GM12875 (cell line): Measurements from ENCODE around the gene TRPM7.

Experiments used
- H3K4me3 ChIP-seq: one replicate; pipeline ENCODE4 v1.5.1; 2011; ENCODE audit warnings: low read depth, low read length, control low read depth
- CTCF ChIP-seq: IDR thresholded peaks from 2 replicates; pipeline ENCODE4 v1.5.1; 2011; ENCODE audit warnings: low read depth, mild to moderate bottlenecking, control low read depth, inconsistent platforms, low read length, moderate library complexity, borderline replicate concordance; ENCODE audit not compliant: insufficient read depth

TRPM7 gene

DNA sequence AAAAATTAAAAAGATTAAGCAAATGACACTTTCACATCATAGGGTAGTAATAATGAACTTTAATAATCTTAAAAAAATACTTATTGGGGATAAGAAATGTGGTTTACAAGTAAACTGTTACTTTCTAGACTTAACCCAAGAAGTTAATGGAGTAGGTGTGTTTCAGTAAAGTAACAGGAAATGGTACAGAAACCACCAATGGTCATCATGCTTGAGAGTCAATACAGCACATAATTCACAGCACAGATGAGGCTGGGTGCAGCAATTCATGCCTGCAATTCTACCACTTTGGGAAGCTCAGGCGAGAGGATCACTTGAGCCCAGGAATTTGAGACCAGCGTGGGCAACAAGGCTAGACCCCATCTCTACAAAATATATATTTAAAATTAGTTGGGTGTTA is 128.6 kb downstream of the TRPM7 start:
- TF ChIP-seq CTCF, result no peak
- no peak overlapping the region for H3K4me3 ChIP-seq

DNA sequence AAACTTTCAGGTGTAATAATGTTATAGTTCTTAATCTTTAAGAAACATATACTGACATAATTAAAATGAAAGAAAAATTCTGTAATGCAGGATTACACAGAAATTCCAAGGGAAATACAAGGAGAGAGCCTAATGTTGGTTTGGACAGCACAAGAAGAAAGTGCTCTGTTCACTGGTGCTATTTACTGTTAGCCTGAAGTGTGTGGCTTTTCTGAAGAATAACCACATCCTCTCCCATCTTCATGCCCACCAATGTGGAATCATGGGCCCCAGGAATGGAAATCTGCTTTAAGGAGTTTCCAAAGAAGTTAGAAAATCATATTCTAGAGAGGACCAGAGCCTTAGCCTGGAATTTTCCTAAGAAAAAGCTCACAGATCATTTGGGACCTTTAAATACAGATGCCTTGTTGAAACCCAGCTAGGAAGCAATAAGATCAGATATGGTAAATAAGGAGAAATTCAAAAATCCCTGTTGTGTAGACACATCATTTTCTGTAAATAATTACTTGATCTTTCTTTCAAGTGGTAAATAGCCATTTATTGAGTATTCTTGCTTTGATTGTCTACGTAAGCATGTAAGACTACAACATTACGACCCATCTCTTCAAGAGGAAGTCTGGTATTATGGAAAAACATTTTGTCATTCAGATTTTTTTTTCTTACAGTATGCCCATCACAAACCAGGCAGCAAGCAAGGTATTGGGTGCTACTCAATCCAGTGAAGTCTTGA is 129.8 kb downstream of the TRPM7 start:
- TF ChIP-seq CTCF, result no peak
- H3K4me3 ChIP-seq, result no peak overlapping the region

GRCh38 chr15:50552238-50552637 is 134.4 kb downstream of the TRPM7 start:
- no peak for TF ChIP-seq CTCF
- H3K4me3 ChIP-seq, result no peak overlapping the region

- no peak for TF ChIP-seq CTCF
- H3K4me3 ChIP-seq, result no peak overlapping the region
These were observed 137.3 kb downstream of the TRPM7 start for GRCh38 chr15:50549326-50549725.

- no peak within 1 kb of the TSS for H3K4me3 ChIP-seq
- no peak for TF ChIP-seq CTCF
These were observed 140.0 kb downstream of the TRPM7 start, which contains the start of gene USP50 for GRCh38 chr15:50546566-50546965. Gene USP50, minus strand, starts transcription at chr15:50546666. Its CDS starts 141 bp downstream, at chr15:50546525.

DNA sequence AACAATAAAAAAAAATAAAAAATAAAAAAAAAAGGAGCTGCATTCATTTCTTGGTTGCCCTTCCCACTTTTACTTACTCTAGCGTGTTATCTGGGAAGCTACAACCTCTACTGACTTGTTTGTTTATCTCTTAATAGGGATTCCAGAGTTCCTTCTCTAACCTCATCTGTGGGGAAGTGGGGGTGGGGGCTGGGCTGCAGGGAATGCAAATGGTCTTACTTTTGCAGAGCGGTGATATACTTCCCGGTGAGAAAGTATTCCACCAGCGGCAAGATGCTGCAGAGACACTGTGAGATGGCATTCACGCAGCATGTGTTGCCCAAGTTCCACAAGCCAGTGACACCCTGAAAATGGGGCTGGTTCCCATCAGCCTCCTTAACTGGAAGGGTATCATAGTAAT is 142.2 kb downstream of the TRPM7 start:
- H3K4me3 ChIP-seq, result no peak overlapping the region

More for the DNA sequence above, 142.2 kb downstream of the TRPM7 start:
- no peak for TF ChIP-seq CTCF
